ENCODE results near the gene SWT1.

Gene SWT1

DNA sequence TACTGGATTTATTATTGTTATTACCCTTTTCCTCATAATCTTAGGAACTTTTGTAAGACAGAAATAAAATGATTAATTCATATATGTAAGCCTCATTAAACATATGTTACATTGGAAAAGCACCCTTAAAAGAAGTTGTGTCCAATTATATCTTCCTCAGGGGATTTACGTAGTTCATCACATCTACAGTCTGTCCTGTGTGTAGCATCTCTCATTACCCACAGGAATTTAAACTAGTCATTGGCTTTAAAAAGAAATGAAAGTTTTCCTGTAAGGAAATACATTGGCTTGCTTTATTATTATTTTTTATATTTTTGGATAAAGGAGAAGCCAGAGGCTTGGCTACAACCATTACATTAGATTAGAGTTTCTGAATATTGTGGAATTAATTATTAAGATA lies 56.1 kb downstream of the SWT1 start:
- no peak overlapping the region for H3K27ac ChIP-seq (replicated peaks)
- H3K4me3 ChIP-seq (replicated peaks; ENCODE audit: insufficient read depth, low read length), result no peak overlapping the region
- no peaks in the 10 kb centered on the region for H3K27me3 ChIP-seq (ENCODE audit: insufficient read depth, poor library complexity, severe bottlenecking)
- no peak for DNase-seq (ENCODE audit: low read depth in 1 of 2, low spot score in 1 of 2)
- TF ChIP-seq, protein P1, sequence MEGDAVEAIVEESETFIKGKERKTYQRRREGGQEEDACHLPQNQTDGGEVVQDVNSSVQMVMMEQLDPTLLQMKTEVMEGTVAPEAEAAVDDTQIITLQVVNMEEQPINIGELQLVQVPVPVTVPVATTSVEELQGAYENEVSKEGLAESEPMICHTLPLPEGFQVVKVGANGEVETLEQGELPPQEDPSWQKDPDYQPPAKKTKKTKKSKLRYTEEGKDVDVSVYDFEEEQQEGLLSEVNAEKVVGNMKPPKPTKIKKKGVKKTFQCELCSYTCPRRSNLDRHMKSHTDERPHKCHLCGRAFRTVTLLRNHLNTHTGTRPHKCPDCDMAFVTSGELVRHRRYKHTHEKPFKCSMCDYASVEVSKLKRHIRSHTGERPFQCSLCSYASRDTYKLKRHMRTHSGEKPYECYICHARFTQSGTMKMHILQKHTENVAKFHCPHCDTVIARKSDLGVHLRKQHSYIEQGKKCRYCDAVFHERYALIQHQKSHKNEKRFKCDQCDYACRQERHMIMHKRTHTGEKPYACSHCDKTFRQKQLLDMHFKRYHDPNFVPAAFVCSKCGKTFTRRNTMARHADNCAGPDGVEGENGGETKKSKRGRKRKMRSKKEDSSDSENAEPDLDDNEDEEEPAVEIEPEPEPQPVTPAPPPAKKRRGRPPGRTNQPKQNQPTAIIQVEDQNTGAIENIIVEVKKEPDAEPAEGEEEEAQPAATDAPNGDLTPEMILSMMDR (IDR thresholded peaks at IDR 0.05; ENCODE audit: insufficient read depth, low read length), result no peak
- no peak for TF ChIP-seq POLR2AphosphoS5 (IDR thresholded peaks at IDR 0.05; ENCODE audit: low read depth)
- TF ChIP-seq SPI1 (IDR thresholded peaks at IDR 0.05; ENCODE audit: borderline replicate concordance, low read depth), result no peak
- TF ChIP-seq, protein P2, sequence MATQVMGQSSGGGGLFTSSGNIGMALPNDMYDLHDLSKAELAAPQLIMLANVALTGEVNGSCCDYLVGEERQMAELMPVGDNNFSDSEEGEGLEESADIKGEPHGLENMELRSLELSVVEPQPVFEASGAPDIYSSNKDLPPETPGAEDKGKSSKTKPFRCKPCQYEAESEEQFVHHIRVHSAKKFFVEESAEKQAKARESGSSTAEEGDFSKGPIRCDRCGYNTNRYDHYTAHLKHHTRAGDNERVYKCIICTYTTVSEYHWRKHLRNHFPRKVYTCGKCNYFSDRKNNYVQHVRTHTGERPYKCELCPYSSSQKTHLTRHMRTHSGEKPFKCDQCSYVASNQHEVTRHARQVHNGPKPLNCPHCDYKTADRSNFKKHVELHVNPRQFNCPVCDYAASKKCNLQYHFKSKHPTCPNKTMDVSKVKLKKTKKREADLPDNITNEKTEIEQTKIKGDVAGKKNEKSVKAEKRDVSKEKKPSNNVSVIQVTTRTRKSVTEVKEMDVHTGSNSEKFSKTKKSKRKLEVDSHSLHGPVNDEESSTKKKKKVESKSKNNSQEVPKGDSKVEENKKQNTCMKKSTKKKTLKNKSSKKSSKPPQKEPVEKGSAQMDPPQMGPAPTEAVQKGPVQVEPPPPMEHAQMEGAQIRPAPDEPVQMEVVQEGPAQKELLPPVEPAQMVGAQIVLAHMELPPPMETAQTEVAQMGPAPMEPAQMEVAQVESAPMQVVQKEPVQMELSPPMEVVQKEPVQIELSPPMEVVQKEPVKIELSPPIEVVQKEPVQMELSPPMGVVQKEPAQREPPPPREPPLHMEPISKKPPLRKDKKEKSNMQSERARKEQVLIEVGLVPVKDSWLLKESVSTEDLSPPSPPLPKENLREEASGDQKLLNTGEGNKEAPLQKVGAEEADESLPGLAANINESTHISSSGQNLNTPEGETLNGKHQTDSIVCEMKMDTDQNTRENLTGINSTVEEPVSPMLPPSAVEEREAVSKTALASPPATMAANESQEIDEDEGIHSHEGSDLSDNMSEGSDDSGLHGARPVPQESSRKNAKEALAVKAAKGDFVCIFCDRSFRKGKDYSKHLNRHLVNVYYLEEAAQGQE (IDR thresholded peaks at IDR 0.05; ENCODE audit: insufficient replicate concordance, low read depth), result no peak
- no peak for TF ChIP-seq GABPA (IDR thresholded peaks at IDR 0.05; ENCODE audit: low read depth)

GRCh38 chr1:185215911-185216310 lies 58.9 kb downstream of the SWT1 start:
- H3K27ac ChIP-seq (replicated peaks), result no peak overlapping the region
- no peak overlapping the region for H3K4me3 ChIP-seq (replicated peaks; ENCODE audit: insufficient read depth, low read length)
- TF ChIP-seq GABPA (IDR thresholded peaks at IDR 0.05; ENCODE audit: low read depth), result no peak
- TF ChIP-seq, protein P1 (IDR thresholded peaks at IDR 0.05; ENCODE audit: insufficient read depth, low read length), result no peak
- TF ChIP-seq, protein P2 (IDR thresholded peaks at IDR 0.05; ENCODE audit: insufficient replicate concordance, low read depth), result no peak
- no peaks in the 10 kb centered on the region for H3K27me3 ChIP-seq (ENCODE audit: insufficient read depth, poor library complexity, severe bottlenecking)
- no peak for DNase-seq (ENCODE audit: low read depth in 1 of 2, low spot score in 1 of 2)

DNA sequence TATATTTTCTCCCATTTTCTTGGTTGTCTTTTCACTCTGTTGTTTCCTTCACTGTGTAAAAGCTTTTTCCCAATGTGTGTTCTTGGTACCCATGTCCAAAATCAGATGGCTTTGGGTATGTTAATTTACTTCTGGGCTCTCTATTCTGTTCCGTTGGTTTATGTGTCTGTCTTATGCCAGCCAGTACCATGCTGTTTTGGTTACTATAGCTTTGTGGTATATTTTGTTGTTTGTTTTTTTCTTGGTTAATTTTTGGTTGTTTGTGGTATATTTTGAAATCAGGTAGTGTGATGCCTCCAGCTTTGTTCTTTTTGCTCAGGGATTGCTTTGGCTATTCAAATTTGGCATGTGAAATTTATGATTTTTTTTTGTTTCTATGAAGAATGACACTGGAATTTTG lies 67.2 kb downstream of the SWT1 start:
- Histone ChIP-seq H3K27me3 (ENCODE audit: insufficient read depth, poor library complexity, severe bottlenecking) (no peaks in the 10 kb centered on the region), H3K27ac (replicated peaks) (no peak overlapping the region), H3K4me3 (replicated peaks; ENCODE audit: insufficient read depth, low read length) (no peak overlapping the region)
- DNase-seq (ENCODE audit: low read depth in 1 of 2, low spot score in 1 of 2), result no peak
- TF ChIP-seq GABPA (IDR thresholded peaks at IDR 0.05; ENCODE audit: low read depth) (no peak), SPI1 (IDR thresholded peaks at IDR 0.05; ENCODE audit: borderline replicate concordance, low read depth) (no peak), POLR2AphosphoS5 (IDR thresholded peaks at IDR 0.05; ENCODE audit: low read depth) (no peak)
- TF ChIP-seq, protein P1 (IDR thresholded peaks at IDR 0.05; ENCODE audit: insufficient read depth, low read length), result no peak

GRCh38 chr1:185227161-185227560 lies 70.2 kb downstream of the SWT1 start:
- no peak for DNase-seq (ENCODE audit: low read depth in 1 of 2, low spot score in 1 of 2)
- TF ChIP-seq, protein P1 (IDR thresholded peaks at IDR 0.05; ENCODE audit: insufficient read depth, low read length), result no peak
- TF ChIP-seq POLR2AphosphoS5 (IDR thresholded peaks at IDR 0.05; ENCODE audit: low read depth), result no peak
- no peak for TF ChIP-seq GABPA (IDR thresholded peaks at IDR 0.05; ENCODE audit: low read depth)
- TF ChIP-seq, protein P2 (IDR thresholded peaks at IDR 0.05; ENCODE audit: insufficient replicate concordance, low read depth), result no peak
- H3K4me3 ChIP-seq (replicated peaks; ENCODE audit: insufficient read depth, low read length), result no peak overlapping the region
- H3K27me3 ChIP-seq (ENCODE audit: insufficient read depth, poor library complexity, severe bottlenecking), result no peaks in the 10 kb centered on the region
- no peak overlapping the region for H3K27ac ChIP-seq (replicated peaks)
